GM18526 (cell line): ENCODE measurements around the gene GGT6.

ENCODE experiments used
- POLR2A ChIP-seq: IDR thresholded peaks from 3 replicates; pipeline ENCODE4 v1.6.1; 2011; ENCODE audit not compliant: insufficient read length; ENCODE audit errors: extremely low read depth

GGT6 gene

DNA sequence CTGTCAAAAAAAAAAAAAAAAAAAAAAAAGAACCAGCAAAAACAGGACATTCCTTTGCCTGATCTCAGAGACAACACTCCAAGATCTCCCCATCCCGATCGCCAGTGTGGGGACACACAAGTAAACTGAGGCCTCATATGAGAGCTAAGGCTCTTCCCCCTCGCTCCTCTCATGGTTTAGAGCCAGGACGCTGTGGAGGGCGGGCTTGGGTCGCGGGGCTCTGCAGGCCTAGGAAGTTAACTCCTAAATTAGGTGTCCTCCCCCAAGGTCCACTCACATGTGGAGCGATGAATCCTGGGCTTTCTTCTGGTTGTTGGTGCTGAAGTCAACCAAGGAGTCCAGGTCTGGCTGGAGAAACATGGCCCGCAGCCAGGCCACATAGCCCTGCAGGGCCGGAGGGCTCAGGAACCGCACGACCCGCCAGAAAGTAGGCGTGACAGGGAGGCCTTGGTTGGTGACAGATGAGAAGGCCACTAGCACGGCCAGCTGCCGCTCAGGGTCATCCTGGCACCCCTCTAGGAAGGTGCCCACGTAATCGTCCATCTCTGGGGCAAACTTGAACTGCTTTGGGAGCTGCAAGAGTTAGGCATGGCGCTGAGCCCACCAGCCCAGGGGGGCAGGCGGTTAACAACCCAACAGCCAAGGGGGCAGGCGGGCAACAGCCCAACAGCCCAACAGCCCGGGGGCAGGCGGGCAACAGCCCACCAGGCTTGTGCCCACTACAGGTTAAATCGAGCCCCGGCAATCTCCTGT is 10.4 kb downstream of the GGT6 start:
- TF ChIP-seq POLR2A, result no peak

DNA sequence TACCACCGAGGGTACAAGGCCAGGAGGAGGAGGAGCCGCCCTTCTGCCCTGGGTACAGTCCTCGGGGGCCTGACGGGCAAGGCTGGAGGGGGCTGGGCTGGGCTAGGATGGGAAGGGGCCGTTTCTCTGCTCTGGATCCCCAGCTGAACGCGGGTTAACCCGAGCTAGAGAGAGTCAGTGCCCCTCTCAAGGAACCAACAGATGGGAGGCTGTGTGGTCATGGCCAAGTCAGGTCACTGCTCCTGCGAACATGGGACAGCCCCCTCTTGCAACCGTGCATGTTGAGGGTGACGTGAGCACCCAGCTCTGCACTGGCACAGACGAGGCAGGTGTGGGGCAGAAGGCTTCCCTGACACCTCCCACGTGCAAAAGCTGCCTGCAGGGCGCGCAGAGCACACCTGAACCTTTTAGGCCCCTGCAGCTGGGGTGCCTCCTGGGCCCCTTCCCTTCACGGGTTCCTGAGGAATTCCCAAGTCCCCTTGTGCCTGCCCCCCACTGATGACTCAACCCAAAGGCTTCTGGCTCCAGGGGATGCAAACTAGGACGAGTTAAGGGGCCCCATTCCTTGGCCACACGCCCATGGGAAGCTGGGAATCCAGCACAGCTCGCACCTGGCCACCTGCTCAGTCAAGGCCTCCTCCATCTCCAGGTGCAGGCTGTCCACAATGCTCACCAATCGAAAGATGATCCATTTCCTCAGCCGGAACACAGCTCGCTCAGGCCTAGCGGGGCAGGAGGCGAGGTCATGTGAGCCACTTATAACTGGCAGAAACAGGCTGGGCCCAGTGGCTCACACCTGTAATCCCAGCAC is 11.5 kb downstream of the GGT6 start:
- no peak for TF ChIP-seq POLR2A

- TF ChIP-seq POLR2A, result no peak
Observed at GRCh38 chr17:4548061-4548461, 12.3 kb downstream of the GGT6 start.

DNA sequence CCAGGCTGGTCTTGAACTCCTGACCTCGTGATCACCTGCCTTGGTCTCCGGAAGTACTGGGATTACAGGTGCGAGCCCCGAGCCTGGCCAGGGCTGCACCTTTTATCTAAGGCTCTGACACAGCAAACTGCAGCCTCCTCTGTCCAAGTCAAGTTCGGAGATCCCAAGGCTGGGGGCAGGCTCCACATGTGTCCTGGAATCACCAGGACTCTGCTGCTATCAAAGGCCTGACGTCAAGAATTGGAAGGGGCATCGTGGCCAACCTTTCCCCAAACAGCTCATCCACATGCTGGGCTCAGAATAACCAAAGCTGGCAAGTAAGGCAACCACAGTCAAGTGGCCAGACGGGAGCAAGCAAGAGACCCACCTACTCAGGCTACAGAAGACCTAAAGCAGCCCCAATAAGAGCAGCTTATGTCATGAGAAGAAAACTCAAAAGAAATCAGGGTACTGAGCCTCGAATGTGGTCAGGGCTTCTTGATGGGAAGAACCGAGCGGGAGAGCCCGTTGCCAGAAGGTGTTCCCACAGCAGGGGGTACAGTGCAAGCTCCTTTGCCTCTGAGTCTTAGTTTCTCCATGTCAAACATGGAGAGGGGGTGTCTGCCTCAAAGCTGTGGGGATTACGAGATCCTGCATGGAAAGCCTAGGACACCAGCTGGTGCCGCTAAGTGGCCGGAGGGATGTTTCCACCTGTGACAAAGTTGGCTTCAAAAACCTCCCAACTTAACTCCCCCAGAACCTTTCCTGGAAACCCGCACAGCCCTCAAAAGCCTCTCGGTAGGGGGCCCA is 13.1 kb downstream of the GGT6 start:
- TF ChIP-seq POLR2A, result no peak

DNA sequence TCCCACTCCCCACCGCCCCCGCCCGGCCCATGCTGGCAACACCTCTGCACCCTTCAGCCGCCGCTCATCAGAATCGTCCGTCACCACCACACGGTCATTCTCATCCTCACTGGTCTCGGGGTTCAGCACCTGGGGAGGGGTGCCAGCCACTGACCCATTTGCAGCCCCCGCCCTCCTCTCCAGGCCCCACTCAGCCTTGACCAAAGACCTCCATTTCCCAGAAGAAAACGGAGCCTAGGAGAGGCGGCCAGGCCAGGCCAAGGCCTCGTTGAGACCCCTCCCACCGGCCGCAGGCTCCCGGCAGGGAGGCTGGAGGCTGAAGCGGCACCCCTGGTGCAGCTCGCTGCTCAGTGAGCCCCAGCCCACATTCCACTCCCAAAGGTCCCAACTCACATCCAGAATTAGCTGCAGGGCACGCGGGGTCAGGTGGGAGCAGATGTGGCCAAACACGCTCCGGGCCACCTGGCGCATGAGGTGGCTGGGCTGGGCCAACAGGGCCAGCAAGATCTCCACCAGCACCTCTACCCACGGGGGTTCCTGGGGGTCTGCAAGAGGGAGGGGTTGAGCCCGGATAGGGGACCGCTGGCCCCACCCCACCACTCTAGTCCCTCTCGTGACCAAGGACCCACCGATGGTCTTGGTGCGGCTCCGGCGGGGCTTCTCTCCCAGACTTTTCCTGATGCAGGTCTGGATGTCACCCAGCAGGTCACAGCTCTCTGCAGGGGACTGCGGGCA is 15.0 kb downstream of the GGT6 start:
- no peak for TF ChIP-seq POLR2A

DNA sequence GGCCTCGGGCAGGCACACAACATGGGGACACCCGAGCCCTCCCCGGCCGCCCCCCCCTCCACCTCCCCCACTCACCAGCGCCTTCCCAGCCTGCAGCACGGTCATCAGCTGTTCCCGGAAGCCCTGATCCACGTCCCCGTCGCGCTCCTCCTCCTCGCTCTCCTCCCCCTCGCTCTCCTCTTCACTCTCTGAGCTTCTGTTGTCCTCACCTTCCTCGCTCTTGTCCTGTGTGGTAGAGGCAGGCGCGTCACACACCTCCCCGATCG is 15.5 kb downstream of the GGT6 start:
- no peak for TF ChIP-seq POLR2A

DNA sequence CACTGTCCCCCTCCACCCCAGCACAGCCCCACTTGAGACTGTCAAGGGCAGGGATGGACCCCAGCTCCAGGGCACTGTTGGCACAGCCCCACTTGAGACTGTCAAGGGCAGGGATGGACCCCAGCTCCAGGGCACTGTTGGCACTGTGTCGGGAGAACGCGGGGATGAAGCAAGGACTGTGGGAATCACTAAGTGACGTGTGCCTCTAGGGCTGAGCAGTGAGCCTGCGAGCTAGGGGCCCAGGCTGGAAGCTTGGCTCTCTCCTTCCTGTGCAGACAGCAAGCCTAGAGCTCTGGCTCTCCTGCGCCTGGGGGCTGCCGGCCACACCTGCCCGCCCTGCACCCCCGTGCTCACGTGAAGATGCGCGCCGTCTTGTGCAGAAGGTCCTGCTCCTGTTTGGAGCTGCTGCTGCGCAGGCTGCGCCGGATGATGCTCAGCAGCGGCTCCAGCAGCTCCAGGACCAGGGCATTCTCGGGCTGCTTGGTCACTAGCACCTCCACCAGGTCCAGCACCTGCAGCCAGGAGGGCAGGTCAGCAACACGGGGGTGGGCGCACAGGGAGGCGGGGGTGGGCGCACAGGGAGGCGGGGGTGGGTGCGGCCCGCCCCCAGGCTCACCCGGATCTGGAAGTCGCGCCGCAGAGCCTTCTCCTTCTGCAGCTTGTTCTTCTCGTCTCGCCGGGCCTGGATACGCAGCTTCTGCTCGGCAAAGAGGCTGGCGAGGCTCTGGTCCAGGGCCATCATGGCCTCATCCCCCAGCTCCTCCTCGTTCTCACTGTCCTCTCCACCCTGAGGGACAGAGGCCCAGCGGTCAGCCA is 16.0 kb downstream of the GGT6 start:
- TF ChIP-seq POLR2A, result no peak

GRCh38 chr17:4543557-4544026 is 16.8 kb downstream of the GGT6 start:
- TF ChIP-seq POLR2A, result no peak

DNA sequence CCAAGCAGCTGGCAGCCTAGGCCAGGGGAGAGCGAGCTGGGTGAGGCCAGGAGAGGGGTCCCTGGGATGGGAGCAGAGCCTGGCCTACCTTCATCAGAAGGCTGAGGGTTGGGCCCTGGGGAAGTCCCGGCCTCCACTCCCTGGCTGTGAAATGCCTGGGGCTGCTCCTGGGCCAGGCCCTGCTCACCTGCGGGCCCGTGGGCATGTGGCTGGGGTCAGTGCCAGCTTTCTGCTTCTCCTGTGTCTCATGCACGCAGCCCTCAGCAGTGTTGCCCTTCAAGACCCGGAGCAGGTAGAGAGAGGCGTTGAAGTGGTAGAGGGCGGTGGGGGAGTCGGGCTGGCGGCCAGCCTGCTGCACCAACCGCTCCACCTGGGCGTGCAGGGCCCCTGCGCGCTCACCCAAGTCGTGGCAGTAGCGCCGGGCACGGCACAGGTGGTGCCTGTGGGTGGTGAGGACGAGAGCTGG is 17.6 kb downstream of the GGT6 start:
- TF ChIP-seq POLR2A, result no peak

DNA sequence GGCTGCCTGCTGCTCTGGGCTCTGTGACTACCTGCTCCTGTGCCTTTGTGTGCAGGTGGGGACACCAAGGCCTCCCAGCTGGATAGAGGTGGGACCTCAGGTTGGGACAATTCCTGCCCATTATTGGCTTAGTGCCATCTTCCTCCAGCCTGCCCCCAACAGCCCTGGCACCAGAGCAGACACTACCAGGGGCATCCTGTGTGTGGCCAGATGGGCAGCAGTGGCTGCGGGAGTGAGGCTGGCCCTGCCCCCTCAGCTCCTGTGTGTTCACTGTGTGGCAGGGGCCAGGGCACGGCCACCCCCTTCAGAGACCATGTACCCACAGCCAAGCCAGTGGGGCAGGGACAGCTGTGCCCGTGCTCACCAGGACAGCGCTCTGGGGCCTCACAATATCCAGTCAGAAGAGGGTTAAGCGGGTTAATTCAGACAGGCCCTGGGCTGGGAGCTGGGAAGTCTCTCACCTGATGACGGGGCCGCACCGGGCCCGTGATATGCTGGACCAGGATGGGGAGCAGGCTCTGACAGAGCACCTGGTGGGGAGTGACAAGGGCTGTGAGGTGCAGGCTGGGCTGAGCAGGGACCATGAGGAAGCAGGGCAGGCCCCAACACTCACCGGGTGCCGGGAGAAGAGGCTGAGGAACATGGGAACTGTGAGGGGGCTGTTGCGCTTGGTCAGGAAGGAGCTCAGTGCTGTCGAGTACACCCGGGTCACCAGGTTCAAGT is 18.2 kb downstream of the GGT6 start:
- no peak for TF ChIP-seq POLR2A

GRCh38 chr17:4541328-4542002 is 18.9 kb downstream of the GGT6 start:
- no peak for TF ChIP-seq POLR2A

DNA sequence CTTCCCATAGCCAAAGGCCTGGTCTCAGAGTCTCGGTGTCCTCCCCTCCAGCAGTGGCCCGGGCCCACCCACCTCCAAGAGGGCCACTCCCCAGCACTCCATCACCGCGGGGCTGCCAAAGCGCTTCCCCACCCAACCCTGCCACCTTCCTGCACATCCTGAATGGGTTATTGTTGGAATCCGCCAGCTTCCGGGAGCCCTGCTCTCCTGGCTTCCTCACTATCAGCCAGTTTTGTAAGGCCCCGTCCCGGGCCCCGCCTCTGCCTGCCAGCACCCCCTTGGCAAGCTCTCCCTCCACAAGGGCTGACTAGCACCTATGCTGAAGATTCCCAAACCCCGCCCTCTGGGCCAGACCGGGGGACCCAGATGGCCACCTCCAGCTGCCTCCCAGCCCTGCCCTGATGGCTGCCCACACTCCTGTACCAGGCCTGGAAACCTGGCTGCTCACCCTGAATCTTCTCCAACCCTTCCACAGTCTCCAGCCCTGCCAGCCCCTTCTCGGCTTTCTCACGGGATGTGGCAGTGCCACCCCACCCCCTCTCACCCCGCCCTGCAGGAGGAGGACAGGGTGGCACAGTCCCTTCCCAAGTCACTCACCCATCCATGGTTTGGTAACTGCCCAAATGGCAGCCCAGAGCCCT is 19.6 kb downstream of the GGT6 start:
- TF ChIP-seq POLR2A, result no peak

GRCh38 chr17:4540224-4540651 is 20.1 kb downstream of the GGT6 start:
- TF ChIP-seq POLR2A, result no peak
